HCT116 (cell line): Measurements from ENCODE around the gene CRAT. TPM values are rescaled to one million over a fixed set of nuclear protein-coding genes. Genes with fewer than 3 reads are reported as not detected.

Experiments used
- ATAC-seq: fragments of 200-7000 bp; cut with Tn5 transposase; 2 replicates; pipeline ENCODE4 v1.9.1; 2020; ENCODE audit warnings: mild to moderate bottlenecking, moderate library complexity
- BruUV-seq: library from RNA; stranded (reverse); fragments of 400-500 nt; replicated peaks from 2 replicates; lab custom pipeline; 2021; lab: Mats Ljungman, UMichigan
- CTCF ChIA-PET: fragments of 300-600 bp; sonication (Branson Sonifier 250); formaldehyde crosslinking; loops from one replicate; lab custom pipeline; 2021; ENCODE audit warnings: antibody characterized with exemption; lab: Charles Lee
- POLR2A ChIA-PET: fragments of 300-600, 350-600 bp; sonication (Branson Sonifier 250); formaldehyde crosslinking; loops from one replicate; lab custom pipeline; 2021; ENCODE audit warnings: antibody characterized with exemption; lab: Charles Lee
- RAD21 ChIA-PET, 2 experiments: fragments of 300-600 bp; sonication (Branson Sonifier 250); formaldehyde crosslinking; loops; one replicate each; lab custom pipeline; 2023; ENCODE audit warnings: low total read pairs in 2 of 2; ENCODE audit not compliant: uncharacterized antibody in 2 of 2, unreplicated experiment in 2 of 2, low non-redundant PET in 1 of 2; lab: Charles Lee
- DNase-seq: peaks from one replicate; pipeline ENCODE4 v3.0.0-alpha.2; 2010; ENCODE audit warnings: low read depth, low spot score
- H2AFZ ChIP-seq: fragments of 200-600 bp; shearing (Covaris generic), sonication (generic); 2 replicates; pipeline ENCODE4 v1.6.1; 2017; ENCODE audit warnings: low read depth, mixed run types, mixed read lengths, antibody characterized with exemption, low read length; ENCODE audit not compliant: poor library complexity, severe bottlenecking
- H3K27ac ChIP-seq: 2 replicates; pipeline ENCODE4 v1.5.1; 2012; ENCODE audit warnings: low read depth, low read length
- H3K27me3 ChIP-seq: fragments of 200-600 bp; sonication (generic); 2 replicates; pipeline ENCODE4 v1.6.1; 2016; ENCODE audit warnings: mixed run types, low read length, mixed read lengths; ENCODE audit not compliant: insufficient read depth
- H3K36me3 ChIP-seq, 2 experiments: fragments of 200-500 bp in 1 of 2; fragments of 200-600 bp in 1 of 2; sonication (Bioruptor generic) in 1 of 2; sonication (generic) in 1 of 2; 2 replicates each; pipeline versions ENCODE4 v1.5.1 to v1.6.1; 2014 to 2016; ENCODE audit warnings: low read length in 2 of 2, inconsistent platforms in 1 of 2, mixed read lengths in 1 of 2, mixed run types in 1 of 2; ENCODE audit not compliant: insufficient read depth in 2 of 2, control insufficient read depth in 1 of 2
- H3K4me1 ChIP-seq, 2 experiments: fragments of 200-600 bp in 1 of 2; sonication (generic) in 1 of 2; 2 replicates each; pipeline versions ENCODE4 v1.5.1 to v1.6.1; 2012 to 2017; ENCODE audit warnings: low read length in 2 of 2, inconsistent platforms in 1 of 2, mild to moderate bottlenecking in 1 of 2, mixed read lengths in 1 of 2, mixed run types in 1 of 2, moderate library complexity in 1 of 2; ENCODE audit not compliant: insufficient read depth in 2 of 2, control insufficient read depth in 1 of 2
- H3K4me2 ChIP-seq: fragments of 200-600 bp; sonication (generic); 2 replicates; pipeline ENCODE4 v1.6.1; 2017; ENCODE audit warnings: mixed run types, low read length, mixed read lengths
- H3K4me3 ChIP-seq, 2 experiments: fragments of 200-600 bp in 1 of 2; sonication (generic) in 1 of 2; replicated peaks in 1 of 2; 2 replicates each; pipeline ENCODE4 v1.5.1; 2011 to 2016; ENCODE audit warnings: low read length in 2 of 2, control low read depth in 1 of 2, low read depth in 1 of 2, mild to moderate bottlenecking in 1 of 2, mixed read lengths in 1 of 2, mixed run types in 1 of 2
- H3K79me2 ChIP-seq: fragments of 200-600 bp; sonication (generic); 2 replicates; pipeline ENCODE4 v1.6.1; 2017; ENCODE audit warnings: mild to moderate bottlenecking, mixed run types, low read length, moderate library complexity, mixed read lengths; ENCODE audit not compliant: insufficient read depth
- H3K9ac ChIP-seq: fragments of 200-600 bp; sonication (generic); 2 replicates; pipeline ENCODE4 v1.6.1; 2016; ENCODE audit warnings: low read length, mixed read lengths
- H3K9me2 ChIP-seq: fragments of 200-600 bp; sonication (generic), shearing (Covaris generic); 2 replicates; pipeline ENCODE4 v1.6.1; 2017; ENCODE audit warnings: mixed run types, mild to moderate bottlenecking, moderate library complexity; ENCODE audit not compliant: insufficient read depth
- H3K9me3 ChIP-seq, 2 experiments: fragments of 200-500 bp in 1 of 2; fragments of 200-600 bp in 1 of 2; sonication (Bioruptor generic) in 1 of 2; sonication (generic) in 1 of 2; 2 replicates each; pipeline ENCODE4 v1.6.1; 2014 to 2017; ENCODE audit warnings: low read length in 2 of 2, mixed read lengths in 2 of 2, inconsistent platforms in 1 of 2, low read depth in 1 of 2, mild to moderate bottlenecking in 1 of 2, mixed run types in 1 of 2, moderate library complexity in 1 of 2; ENCODE audit not compliant: control insufficient read depth in 1 of 2, insufficient read depth in 1 of 2
- H4K20me1 ChIP-seq: fragments of 200-600 bp; sonication (generic), shearing (Covaris generic); 2 replicates; pipeline ENCODE4 v1.6.1; 2017; ENCODE audit warnings: mixed run types, mild to moderate bottlenecking, moderate library complexity; ENCODE audit not compliant: insufficient read depth
- CBX3 ChIP-seq: IDR thresholded peaks from 2 replicates; pipeline ENCODE4 v1.6.1; 2012; ENCODE audit warnings: low read depth
- CTCF ChIP-seq, 3 experiments: fragments of 200-600 bp in 1 of 3; sonication (generic) in 1 of 3; IDR thresholded peaks in 2 of 3; conservative IDR thresholded peaks in 1 of 3; 2 replicates each; pipeline ENCODE4 v1.5.1; 2012 to 2017; ENCODE audit warnings: low read depth in 2 of 3, low read length in 2 of 3, antibody characterized with exemption in 1 of 3, borderline replicate concordance in 1 of 3, control low read depth in 1 of 3, mild to moderate bottlenecking in 1 of 3, mixed read lengths in 1 of 3, mixed run types in 1 of 3, moderate library complexity in 1 of 3; ENCODE audit not compliant: insufficient read depth in 1 of 3
- ELF1 ChIP-seq: IDR thresholded peaks from 2 replicates; pipeline ENCODE4 v1.6.1; 2012; ENCODE audit warnings: low read depth, borderline replicate concordance
- EZH2 ChIP-seq: fragments of 200-600 bp; sonication (generic); IDR thresholded peaks from 2 replicates; pipeline ENCODE4 v1.6.1; 2017; ENCODE audit warnings: antibody characterized with exemption, mixed run types
- EZH2phosphoT487 ChIP-seq: fragments of 200-600 bp; IDR thresholded peaks from 2 replicates; pipeline ENCODE4 v1.6.1; 2018; ENCODE audit warnings: antibody characterized with exemption, borderline replicate concordance
- FOSL1 ChIP-seq: IDR thresholded peaks from 2 replicates; pipeline ENCODE4 v1.6.1; 2012; ENCODE audit warnings: low read depth
- POLR2AphosphoS5 ChIP-seq: IDR thresholded peaks from 2 replicates; pipeline ENCODE4 v1.6.1; 2011; ENCODE audit warnings: mild to moderate bottlenecking, low read depth, low read length, moderate library complexity
- RAD21 ChIP-seq: IDR thresholded peaks from 2 replicates; pipeline ENCODE4 v1.6.1; 2012; ENCODE audit warnings: low read depth, mild to moderate bottlenecking
- SP1 ChIP-seq: IDR thresholded peaks from 2 replicates; pipeline ENCODE4 v1.6.1; 2012; ENCODE audit warnings: low read depth
- TCF7L2 ChIP-seq: IDR thresholded peaks from 2 replicates; pipeline ENCODE4 v1.7.0; 2011; ENCODE audit warnings: borderline replicate concordance, inconsistent platforms; ENCODE audit not compliant: insufficient read depth, insufficient read length; ENCODE audit errors: extremely low read depth
- YY1 ChIP-seq: IDR thresholded peaks from 2 replicates; pipeline ENCODE4 v1.6.1; 2011; ENCODE audit warnings: low read length, low read depth, moderate library complexity, mild to moderate bottlenecking; ENCODE audit not compliant: insufficient replicate concordance; ENCODE audit errors: extremely low read depth
- ZNF274 ChIP-seq: fragments of 200-500 bp; sonication (Bioruptor generic); IDR thresholded peaks from 2 replicates; pipeline ENCODE4 v1.6.1; 2014; ENCODE audit warnings: mild to moderate bottlenecking, low read depth, low read length, inconsistent platforms
- intact Hi-C: fragments of 100-400 bp; cut with micrococcal nuclease; formaldehyde crosslinking; loops from 2 replicates; pipeline ENCODE4 v1.10.0; 2022
- total RNA-seq: library from RNA; stranded (reverse); gene quantifications from one replicate; pipeline ENCODE4 v1.2.1, GENCODE V29; 2021; ENCODE audit not compliant: unreplicated experiment
- TF ChIP-seq, protein P1 (sequence below): IDR thresholded peaks from 2 replicates; pipeline ENCODE4 v1.6.1; 2011; ENCODE audit warnings: mild to moderate bottlenecking, low read length, moderate library complexity; ENCODE audit not compliant: insufficient replicate concordance; ENCODE audit errors: extremely low read depth
- TF ChIP-seq, protein P2 (sequence below): IDR thresholded peaks from 2 replicates; pipeline ENCODE4 v1.6.1; 2012

Gene CRAT
- total RNA-seq, 1 experiment from 2014 or later, result 29.0 TPM

- TF ChIP-seq, protein P1, sequence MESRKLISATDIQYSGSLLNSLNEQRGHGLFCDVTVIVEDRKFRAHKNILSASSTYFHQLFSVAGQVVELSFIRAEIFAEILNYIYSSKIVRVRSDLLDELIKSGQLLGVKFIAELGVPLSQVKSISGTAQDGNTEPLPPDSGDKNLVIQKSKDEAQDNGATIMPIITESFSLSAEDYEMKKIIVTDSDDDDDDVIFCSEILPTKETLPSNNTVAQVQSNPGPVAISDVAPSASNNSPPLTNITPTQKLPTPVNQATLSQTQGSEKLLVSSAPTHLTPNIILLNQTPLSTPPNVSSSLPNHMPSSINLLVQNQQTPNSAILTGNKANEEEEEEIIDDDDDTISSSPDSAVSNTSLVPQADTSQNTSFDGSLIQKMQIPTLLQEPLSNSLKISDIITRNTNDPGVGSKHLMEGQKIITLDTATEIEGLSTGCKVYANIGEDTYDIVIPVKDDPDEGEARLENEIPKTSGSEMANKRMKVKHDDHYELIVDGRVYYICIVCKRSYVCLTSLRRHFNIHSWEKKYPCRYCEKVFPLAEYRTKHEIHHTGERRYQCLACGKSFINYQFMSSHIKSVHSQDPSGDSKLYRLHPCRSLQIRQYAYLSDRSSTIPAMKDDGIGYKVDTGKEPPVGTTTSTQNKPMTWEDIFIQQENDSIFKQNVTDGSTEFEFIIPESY, result no peak
- TF ChIP-seq RAD21, result no peak
- TF ChIP-seq CTCF (IDR thresholded peaks at IDR 0.05 in 2 of 3, conservative IDR thresholded peaks at IDR 0.05 in 1 of 3; ENCODE audit: borderline replicate concordance in 1 of 3, insufficient read depth in 1 of 3, low read depth in 2 of 3, low read length in 2 of 3), result no peak
- TF ChIP-seq TCF7L2, result no peak
- no peak for TF ChIP-seq ELF1
These were observed 8.2 kb upstream of the CRAT start (continued) for GRCh38 chr9:129118799-129119198.

GRCh38 chr9:129113645-129114304, 3.2 kb upstream of the CRAT start:
- ATAC-seq, result no peak
- ChIA-PET RAD21 (no interaction called here), POLR2A (interaction anchor here (0.6 to 1.1 kb wide), 2 partner anchors 64 to 327 kb away, joined by 3 to 4 read pairs; partner anchors contain the start of gene IER5L), CTCF (no interaction called here)
- DNase-seq, result no peak
- Histone ChIP-seq H3K4me1 (peaks cover 21 to 52% of the 10 kb centered on the region in 2 experiments), H3K4me3 (no peak overlapping the region), H3K4me2 (no peak overlapping the region), H3K9me3 (no peaks in the 10 kb centered on the region), H4K20me1 (no peaks in the 10 kb centered on the region), H3K9ac (no peak overlapping the region), H3K9me2 (no peaks in the 10 kb centered on the region), H2AFZ (no peak overlapping the region), H3K36me3 (no peaks in the 10 kb centered on the region), H3K79me2 (peaks cover 66% of the 10 kb centered on the region), H3K27me3 (no peaks in the 10 kb centered on the region), H3K27ac (no peak overlapping the region)
- BruUV-seq, result no TSS peak
- intact Hi-C loops, result no loop called here
- no peak for TF ChIP-seq EZH2phosphoT487
- TF ChIP-seq EZH2, result no peak
- no peak for TF ChIP-seq SP1
- no peak for TF ChIP-seq POLR2AphosphoS5
- no peak for TF ChIP-seq CBX3
- TF ChIP-seq YY1, result no peak
- TF ChIP-seq, protein P2, sequence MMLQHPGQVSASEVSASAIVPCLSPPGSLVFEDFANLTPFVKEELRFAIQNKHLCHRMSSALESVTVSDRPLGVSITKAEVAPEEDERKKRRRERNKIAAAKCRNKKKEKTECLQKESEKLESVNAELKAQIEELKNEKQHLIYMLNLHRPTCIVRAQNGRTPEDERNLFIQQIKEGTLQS, result no peak
- no peak for TF ChIP-seq FOSL1
- TF ChIP-seq ZNF274, result no peak
- TF ChIP-seq, protein P1, result no peak
- no peak for TF ChIP-seq ELF1
